HG02678 (cell line): ENCODE data around the gene VPS51.

Experiments used
- ATAC-seq: cut with Tn5 transposase; IDR thresholded peaks from one replicate; pipeline ENCODE4 v1.9.1; 2021; ENCODE audit warnings: mild to moderate bottlenecking, moderate library complexity; ENCODE audit not compliant: unreplicated experiment

VPS51 gene

GRCh38 chr11:65095974-65096806, at the start of gene VPS51:
TSS of gene VPS51 (plus strand) at chr11:65096214. CDS start at chr11:65096251, 37 bp downstream.
- ATAC-seq: peak; percentile 74

DNA sequence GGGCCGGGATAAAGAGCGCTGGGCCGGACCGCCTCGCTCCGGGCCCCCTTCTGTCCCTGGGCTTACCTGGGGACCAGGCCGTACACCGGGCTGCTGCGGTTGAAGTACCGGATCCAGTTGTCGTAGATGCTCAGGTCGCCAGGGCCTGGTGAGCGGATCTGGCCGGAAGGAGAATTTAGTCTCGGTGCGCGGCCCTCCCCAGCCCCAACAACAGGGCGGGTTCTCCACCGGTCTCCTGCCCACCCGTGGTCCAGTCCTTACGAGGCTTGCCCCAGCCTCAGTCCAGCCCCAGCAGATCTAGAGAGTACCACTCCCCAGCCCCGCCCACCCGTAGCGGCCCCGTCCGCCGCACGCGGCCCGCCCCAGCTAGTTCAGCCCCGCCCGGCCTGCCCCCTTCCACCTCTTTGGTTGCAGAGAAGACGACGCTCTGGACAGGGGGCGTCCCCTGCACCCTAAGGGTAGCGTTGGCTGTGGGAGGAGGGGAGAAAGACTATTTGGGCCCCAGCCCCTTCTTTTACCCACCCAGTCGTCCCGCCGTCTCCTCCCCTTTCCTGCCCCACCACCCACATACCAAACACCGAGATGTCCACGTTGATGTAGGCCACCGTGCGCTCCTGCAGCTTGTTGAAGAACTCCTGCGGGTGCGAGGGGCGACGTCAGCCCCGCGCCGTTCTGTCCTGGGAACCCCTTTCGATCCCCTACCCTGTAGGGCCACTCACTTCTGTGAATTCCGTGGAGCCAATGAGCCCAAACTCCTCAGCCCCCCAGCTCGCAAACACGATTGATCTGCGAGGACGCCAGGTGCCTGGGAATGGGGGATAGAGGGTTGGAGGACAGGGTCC, 48.2 kb upstream of the VPS51 start:
- ATAC-seq: no peak

GRCh38 chr11:65051398-65051858, 44.6 kb upstream of the VPS51 start:
- ATAC-seq: no peak

DNA sequence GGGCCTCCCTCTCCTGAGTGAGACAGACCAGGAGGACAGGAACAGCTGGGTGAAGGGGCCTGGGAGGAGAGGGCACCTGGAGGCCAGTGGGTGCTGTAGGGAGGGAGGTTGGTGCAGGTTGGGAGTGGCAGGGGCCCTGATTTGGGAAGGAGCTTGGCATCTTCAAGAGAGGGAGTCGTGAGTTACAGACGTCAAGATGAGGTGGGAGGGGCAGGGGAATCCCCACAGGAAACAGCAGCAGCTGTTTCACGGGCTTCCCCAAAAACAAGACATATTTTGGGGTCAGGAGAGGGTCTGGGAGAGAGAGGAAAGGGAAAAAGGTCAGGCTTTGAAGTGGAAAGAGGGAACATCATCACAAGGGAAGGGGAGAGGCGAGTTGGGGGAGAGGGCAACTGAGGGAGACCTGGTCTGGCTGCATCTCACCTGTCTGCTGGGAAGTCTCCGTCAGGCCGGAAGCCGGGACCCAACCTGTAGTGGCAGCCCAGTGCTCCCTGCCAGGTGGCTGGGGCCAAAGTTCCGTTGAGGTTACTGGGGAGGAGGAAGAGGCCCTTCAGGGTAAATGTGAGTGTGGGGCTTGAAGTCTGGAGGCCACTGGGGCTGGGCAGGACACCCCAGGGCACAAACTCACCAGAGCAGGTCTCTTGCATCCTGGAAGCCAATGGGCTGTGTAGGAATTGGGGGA, 42.0 kb upstream of the VPS51 start:
- ATAC-seq: no peak

- no peak for ATAC-seq
Observed at GRCh38 chr11:65055538-65055937, 40.5 kb upstream of the VPS51 start.

- no peak for ATAC-seq
Observed at GRCh38 chr11:65056999-65057398, 39.0 kb upstream of the VPS51 start.

GRCh38 chr11:65057526-65057925, 38.5 kb upstream of the VPS51 start:
- ATAC-seq: no peak

GRCh38 chr11:65058012-65058411, 38.0 kb upstream of the VPS51 start:
- ATAC-seq: no peak

DNA sequence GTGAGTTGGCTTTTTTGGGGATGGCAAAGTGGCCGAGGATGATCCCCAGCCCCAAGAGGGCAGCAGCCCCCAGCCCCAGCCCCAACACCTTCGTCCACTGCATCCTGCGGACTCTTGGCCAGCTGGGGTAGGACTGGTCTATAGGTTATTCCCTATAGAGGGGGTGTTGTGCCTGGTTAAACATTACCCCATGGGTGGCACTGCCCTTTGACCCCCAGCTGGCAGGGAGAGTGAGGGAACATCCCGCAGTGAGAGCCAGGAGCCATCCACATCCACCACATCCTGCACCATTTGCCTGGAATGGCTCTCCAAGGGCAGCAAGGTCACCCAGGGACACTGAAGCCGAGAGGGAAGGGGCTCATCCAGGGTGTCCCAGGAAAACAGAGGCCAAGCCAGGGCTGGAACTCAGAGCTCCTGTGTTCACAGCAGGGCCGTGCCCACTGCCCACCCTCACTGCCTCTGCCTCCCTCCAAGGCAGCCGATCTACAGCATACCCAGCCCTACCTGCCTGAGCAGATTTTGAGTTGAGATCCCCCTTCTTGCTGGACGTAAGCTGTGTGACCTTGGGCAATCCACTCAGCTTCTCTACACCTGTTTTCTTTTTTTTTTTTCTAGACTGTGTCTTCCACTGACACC, 37.5 kb upstream of the VPS51 start, which contains the start of gene NAALADL1:
Gene NAALADL1 (minus strand): TSS at position 135 of the 636 bp plus-strand sequence. CDS start 32 bp downstream, at position 103.
- ATAC-seq: no peak

GRCh38 chr11:65059523-65059922, 36.5 kb upstream of the VPS51 start:
- no peak for ATAC-seq

DNA sequence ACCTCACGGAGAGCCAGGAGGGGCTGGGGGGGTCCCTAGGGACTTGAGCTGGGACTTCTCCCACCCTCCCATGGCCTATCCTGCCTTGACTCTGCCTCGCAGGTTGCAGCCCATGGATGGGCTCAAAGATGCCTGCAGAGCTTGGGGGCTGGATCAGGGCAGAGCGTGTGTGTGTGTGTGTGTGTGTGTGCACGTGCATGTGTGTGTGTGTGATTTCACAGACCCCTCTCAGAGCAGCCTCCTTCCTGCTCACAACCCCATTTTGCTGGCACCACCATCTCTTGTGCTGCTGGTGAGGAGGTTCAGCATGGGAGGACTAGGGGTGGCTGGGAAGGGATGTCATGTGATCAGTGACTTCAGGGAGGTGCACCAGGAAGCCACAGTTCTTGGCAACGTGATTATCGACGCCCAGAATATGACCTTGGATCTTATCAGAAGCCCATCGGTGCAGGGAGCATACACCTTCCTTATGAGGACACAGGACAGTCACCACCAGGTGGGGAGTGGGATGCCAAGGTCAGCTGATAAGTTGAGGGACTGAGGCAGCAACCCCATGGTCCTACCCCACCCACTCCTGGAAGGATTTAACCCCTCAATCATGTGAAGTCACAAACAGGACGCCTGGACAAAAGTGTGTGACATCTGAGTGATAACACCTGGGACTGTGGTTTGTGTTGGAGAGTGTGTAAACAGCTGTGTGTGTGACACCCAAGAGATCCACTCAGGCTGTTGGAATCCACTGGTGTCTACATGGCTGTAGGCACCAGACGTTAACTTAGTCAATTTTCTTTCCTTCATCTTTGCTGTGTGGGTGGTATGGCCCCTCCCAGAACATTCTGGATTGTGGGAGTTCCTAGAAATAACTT, 35.8 kb upstream of the VPS51 start:
- no peak for ATAC-seq

DNA sequence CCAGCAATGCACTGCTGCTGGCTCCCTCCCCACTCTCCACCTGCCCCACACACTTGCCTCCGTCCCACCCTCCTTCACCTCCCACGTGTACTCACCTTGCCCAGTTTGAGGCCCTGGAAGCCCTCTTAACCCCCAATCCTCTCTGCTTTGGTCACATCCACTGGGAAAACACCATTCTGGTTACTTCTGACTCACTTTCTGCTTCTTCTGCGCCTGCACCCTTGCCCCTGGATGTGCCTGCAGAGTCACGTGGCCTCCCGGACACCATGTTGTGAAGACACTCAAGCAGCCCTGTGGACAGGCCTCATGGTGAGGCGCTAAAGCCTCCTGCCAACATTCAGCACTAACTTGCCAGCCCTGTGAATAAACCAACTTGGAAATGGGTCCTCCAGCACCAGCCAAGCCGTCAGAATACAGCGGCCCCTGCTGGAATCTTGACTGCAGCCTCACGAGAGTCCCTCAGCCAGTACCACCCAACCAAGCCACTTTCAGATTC, 35.1 kb upstream of the VPS51 start:
- ATAC-seq: no peak

GRCh38 chr11:65063532-65063931, 32.5 kb upstream of the VPS51 start:
- ATAC-seq: no peak

GRCh38 chr11:65064847-65065240, 31.2 kb upstream of the VPS51 start:
- no peak for ATAC-seq

DNA sequence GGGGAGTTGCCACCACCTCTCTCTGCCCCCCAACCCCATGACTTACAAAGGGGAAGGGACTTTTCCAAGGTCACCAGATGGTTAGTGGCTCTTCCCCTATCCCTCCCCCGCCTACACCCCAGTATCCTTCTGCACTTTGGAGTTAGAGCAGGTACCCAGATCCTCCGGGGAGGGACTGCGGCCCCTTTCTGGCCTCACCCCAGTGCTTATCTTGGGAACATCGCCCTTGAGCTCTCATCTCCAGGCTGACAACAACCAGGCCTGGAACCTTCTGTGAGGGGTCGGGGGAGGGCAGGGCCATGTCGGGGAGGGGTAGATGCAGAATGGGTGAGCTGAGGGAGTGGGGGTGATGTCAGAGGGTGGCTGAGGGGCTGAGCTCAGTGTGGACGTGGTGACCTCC, 30.2 kb upstream of the VPS51 start:
- ATAC-seq: no peak

DNA sequence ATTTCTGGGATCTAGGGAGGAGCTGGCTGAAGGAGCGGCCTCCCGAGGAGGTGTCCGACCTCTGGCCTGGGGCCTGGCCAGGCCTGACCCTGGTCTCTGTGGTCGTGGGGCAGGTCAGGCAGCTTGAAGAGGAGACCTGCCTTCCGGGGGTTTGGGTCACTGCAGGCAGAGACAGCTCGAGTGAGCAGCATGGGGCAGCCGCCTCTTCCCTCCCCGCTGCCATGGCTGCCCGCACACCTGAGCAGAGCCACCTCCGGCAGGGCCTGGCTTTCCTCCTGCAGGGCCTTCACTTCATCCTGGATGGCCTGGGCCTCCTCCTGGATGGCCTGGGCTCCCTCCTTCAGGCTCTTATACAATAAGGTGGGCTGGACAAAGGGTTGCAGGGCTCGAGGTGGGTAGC, 29.7 kb upstream of the VPS51 start:
- no peak for ATAC-seq

DNA sequence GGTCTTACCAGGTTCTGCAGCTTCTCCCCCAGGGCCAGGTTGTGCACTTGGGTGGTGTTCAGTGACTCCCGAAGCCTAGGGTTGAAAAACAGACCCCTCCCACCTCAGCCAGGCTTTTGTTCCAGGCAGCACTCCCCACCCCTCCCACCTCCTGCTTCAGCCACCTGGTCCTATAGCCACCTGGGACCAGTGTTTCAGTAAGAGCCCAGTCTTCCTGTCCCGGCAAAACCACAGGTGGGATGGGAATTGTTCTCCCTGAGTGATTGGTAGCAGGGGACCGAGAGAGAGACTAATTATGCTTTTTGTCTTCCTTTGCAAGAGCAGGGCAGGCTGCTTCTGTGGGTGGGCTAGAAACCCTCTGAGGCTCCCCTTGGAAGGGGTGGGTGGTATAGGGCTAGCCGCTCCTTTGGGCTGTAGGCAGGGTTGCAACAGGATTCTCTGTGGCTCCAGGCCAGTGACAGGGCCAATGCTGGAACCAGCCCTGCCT, 29.2 kb upstream of the VPS51 start:
- ATAC-seq: no peak

DNA sequence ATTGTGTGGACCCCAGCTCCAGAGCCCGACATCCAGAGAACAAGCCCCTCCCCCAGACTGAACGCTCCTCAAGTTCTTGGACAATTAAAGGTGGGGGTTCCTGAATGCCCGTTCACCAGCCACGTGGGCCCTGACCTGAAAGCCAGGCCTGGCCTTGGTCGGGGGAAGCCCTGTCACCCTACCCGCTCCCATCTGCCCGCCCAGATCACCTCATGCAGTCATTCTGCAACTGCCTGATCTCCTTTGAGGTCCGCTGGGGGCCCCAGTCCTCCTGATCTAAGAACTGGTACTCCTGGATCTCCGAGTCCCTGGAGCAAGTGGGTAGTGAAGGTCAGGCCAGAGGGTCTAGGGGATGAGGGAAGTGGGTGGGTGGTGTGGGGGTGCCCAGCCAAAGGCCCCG, 28.6 kb upstream of the VPS51 start:
- no peak for ATAC-seq

DNA sequence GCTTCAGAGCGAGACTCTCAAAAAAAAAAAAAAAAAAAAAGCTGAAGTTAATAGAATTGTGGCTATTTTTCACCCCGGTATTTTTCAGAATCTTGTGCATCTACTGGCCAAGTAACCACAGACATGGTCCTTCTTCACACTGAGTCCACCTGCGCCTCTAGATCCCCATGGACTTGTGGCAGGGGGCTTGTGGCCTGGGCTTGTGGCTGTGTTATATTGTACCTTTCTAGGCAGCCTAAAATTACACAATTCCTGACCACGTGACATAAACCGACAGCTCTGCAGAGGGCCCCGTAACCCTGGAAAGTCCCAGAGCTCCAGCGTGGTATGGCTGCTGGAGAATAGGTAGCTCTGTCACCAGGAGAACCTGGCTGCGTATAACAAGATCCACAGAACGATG, 26.8 kb upstream of the VPS51 start:
- no peak for ATAC-seq
